Measurements from ENCODE around the gene PASK.
A peak's percentile ranks its signal among the peaks of the same experiment; 100 is the strongest.
"Not testable (repeated sequence)": the region's sequence is repeated elsewhere in the genome, so short reads cannot be mapped to it uniquely, and the experiment has no call there.

PASK gene

DNA sequence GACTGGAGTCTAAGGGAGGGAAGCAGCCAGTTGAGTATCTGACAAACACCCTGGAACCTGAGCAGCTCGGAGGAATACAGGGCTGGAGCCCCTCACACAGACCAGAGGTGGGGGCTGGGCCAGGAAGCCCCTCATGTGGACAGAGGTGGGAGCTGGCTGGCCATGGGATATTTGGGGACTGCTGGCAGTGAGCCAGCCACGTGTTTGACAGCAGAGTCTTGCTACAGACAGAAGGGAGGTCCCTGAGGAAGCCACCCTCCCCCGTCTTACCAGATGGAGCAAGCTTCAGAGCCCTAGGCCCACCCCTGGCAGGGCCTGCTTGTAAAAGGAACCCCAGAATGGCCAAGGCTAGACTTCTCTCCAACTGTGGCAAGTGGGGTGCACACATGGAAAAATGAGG is 43.6 kb downstream of the PASK start:
- no peak for DNase-seq (ENCODE audit: low read depth)

DNA sequence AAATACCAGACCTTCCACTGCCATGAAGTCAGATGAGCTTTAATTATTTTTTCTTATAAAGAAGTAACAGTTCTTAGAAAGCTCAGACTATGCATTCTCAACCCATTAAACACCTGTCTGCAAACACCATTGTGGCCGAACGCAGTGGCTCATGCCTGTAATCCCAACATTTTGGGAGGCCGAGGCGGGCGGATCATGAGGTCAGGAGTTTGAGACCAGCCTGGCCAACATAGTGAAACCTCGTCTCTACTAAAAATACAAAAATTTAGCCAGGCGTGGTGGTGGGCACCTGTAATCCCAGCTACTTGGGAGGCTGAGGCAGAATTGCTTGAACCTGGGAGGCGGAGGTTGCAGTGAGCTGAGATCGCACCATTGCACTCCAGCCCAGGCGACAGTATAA is 44.7 kb downstream of the PASK start:
- DNase-seq (ENCODE audit: low read depth), result not testable (repeated sequence)

DNA sequence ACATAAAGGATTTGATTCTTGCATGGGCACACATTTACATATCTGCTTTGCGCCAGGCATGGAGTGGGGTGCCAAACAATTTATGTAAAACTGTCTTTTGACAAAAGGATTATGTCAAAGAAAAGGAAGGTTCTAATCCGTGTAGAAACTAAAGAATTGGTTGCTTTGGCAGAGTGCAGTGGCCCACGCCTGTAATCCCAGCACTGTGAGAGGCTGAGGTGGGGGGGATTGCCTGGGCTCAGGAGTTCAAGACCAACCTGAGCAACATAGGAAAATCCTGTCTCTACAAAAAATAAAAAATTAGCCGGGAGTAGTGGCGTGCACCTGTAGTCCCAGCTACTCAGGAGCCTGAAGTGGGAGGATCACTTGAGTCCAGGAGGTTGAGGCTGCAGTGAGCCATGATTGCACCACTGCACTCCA is 46.1 kb downstream of the PASK start:
- DNase-seq (ENCODE audit: low read depth), result no peak

- peak; percentile 80 for DNase-seq (ENCODE audit: low read depth)
These were observed 47.0 kb downstream of the PASK start, which contains the start of gene MTERF4 for GRCh38 chr2:241102239-241102803. Gene MTERF4 (minus strand): TSS chr2:241102287. CDS start chr2:241102273, 14 bp downstream.

DNA sequence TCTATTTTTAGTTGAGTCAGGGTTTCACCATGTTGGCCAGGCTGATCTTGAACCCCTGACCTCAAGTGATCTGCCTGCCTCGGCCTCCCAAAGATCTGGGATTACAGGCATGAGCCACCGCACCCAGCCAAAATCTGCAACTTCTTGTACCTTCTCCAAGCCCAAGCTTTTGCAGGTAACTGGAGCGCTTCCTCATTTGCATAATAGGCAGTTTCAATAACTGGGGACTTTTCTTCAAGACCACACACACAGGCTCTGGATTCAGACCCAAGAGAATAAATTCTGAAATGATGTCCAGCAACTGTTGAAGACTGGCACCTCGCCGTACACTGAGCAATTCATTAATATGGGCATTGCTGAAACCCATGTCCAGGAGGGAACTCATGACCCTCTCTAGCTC is 50.0 kb downstream of the PASK start:
- no peak for DNase-seq (ENCODE audit: low read depth)

DNA sequence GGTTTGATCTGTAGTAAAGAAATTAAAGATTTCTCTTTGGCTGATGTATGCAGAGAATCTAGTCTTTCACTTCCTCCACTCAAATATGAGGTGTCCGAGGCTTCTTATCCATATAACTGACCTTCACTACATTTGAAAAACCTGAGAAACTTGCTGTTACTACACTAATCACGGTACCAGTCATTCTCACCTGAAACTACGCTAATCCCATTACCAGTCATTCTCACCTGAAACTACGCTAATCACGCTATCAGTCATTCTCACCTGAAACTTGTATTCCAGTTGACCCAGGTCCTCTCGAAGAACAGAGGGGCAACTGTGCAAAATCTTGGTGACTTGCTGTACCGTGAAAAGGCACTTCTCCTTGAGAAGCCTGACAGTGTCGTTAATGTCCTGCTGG is 52.3 kb downstream of the PASK start:
- DNase-seq (ENCODE audit: low read depth), result no peak

DNA sequence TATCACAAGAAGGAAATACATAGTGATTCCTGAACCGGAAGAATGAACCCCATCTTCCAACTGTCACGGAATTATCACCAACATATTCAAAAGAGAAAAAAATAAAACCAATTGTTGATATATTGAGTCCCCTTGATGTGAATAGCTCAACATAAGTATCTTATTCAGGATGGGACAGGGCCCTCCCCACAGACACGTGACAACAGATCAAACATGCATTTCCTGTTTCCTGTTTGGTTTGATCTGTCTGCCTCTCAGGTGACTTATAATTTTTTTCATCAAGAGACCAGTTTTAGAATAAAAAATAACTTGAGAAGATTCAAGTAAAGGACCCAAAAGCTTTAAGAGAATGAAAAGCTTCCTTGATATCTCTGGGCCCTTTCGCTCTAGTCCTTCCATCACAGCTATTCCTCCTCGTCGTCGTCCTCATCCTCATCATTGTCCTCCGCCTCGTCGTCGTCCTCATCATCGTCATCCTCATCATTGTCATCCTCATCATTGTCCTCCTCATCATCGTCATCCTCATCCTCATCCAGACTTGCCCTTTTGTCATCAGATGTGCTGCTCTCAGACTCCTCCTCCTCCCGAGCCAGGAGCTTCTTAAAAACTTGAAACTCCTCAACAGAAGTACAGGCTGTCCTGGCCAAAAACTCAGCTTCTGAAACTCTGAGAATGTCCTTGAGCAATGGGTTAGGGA is 53.5 kb downstream of the PASK start:
- no peak for DNase-seq (ENCODE audit: low read depth)

- DNase-seq (ENCODE audit: low read depth), result no peak
These were observed 54.3 kb downstream of the PASK start for GRCh38 chr2:241094924-241095420.

- DNase-seq (ENCODE audit: low read depth), result no peak
These were observed 55.1 kb downstream of the PASK start for GRCh38 chr2:241094172-241094571.

GRCh38 chr2:241093133-241093781 is 56.0 kb downstream of the PASK start:
- not testable (repeated sequence) for DNase-seq (ENCODE audit: low read depth)

- DNase-seq (ENCODE audit: low read depth), result no peak
These were observed 56.6 kb downstream of the PASK start for GRCh38 chr2:241092677-241093076.

- DNase-seq (ENCODE audit: low read depth), result no peak
These were observed 57.4 kb downstream of the PASK start for GRCh38 chr2:241091734-241092445.

- DNase-seq (ENCODE audit: low read depth), result no peak
These were observed 58.1 kb downstream of the PASK start for GRCh38 chr2:241091201-241091600.

DNA sequence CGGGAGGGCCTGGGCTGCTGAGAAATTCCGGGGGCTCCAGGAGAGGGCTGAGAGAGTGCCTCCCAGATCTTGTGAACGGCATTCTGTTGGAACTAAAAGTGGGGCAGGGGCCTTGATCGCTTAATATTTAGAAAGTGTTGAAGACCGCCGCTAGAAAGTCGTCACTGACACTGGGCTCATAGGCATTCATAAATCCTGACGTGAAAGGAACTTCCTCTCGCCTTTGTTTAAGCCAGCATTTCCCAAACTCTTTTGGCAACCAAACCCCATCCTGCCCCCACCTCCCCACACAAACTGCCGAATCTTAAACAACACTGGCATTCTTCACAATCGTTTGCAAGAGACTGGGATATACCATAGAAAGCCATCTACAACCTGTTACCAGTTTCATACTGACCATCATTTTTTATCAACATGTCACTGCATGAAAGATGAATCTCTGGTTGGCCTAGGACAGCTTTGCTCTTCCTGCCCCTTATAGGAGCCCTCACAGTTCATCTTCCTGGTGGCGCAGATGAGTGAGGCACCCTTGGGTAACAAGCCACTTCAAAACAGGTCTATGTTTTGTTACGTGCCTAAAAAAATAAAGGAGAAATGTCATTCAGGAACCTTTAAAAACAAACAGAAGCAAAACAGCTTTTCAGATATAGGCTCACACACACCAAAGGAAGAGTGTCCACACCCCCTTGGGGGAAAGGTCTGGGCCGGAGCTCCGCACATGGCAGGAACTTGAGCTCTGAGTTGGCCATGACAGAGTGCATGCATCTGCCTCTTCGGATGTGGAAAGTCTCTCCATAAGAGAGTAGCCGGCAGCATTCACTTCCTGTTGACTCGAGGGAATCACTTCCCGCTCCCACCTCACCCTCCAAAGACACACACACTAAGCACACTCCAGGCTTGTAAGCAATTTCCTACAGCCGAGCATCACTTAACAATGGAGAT is 60.2 kb downstream of the PASK start:
- DNase-seq (ENCODE audit: low read depth), result no peak

DNA sequence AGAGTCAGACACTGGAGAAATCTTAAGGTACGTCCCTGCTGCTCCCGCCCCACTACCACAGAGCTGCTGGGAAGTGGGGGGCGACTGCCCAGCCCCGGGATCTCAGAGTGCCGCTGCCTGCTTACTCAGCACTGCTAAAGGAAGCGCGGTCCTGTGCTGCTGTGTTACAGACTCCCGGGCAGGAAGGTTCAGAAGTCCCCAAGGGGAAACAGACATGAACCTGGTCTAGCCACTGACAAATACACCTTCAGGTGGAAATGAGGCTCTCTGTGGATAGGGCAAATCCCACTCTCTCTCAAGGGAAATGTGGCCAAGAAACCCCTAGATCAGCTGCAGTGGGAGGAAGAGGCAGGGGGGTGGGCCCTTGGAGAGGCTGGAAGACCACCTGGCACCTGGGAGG is 60.9 kb downstream of the PASK start:
- no peak for DNase-seq (ENCODE audit: low read depth)

- peak; percentile 20 for DNase-seq (ENCODE audit: low read depth)
These were observed 61.6 kb downstream of the PASK start for GRCh38 chr2:241087420-241088268.

- no peak for DNase-seq (ENCODE audit: low read depth)
These were observed 64.3 kb downstream of the PASK start for GRCh38 chr2:241084856-241085444.

GRCh38 chr2:241083091-241083415 is 66.2 kb downstream of the PASK start:
- no peak for DNase-seq (ENCODE audit: low read depth)

DNA sequence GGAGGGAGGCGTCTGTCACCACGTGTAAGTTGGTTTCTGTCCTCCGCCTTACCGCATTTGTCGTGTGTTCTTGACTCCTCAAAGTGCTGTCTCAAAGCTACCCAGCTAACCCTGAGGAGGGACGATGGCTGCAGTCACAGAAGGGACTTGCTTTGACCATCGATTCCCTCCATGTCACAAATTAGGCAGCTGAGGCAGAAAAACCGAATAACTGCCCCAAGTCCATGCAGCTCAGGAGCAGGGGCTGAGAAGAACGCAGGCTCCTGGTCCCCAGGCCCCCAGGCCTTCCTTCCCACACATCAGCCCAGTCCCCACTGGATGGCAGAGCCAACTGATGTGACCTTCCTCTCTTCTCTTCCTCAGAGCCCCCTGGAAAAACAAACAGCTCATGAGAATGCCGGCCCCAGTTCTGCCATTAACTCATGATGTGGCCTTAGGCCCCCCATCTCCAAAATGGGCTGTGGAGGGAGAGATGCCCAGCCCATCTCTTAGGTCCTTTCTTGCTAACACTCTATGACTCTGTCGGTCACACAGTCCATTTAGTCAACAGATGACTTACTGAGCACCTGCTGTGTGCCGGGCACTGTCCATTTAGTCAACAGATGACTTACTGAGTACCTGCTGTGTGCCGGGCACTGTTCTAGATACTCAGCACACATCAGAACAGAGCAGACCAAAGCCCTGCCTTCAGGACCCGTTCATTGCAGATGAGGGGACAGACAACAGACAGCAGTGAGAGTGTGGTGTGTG is 66.8 kb downstream of the PASK start:
- DNase-seq (ENCODE audit: low read depth), result no peak
